Measurements from ENCODE around the gene WASF2.

- TF ChIP-seq EP300 (conservative IDR thresholded peaks at IDR 0.05; ENCODE audit: poor library complexity, severe bottlenecking), result no peak
- TF ChIP-seq TAF1 (IDR thresholded peaks at IDR 0.05; ENCODE audit: low read depth), result no peak
- no peak for TF ChIP-seq CTCF (IDR thresholded peaks at IDR 0.05; ENCODE audit: poor library complexity, severe bottlenecking)
- TF ChIP-seq, protein P1, sequence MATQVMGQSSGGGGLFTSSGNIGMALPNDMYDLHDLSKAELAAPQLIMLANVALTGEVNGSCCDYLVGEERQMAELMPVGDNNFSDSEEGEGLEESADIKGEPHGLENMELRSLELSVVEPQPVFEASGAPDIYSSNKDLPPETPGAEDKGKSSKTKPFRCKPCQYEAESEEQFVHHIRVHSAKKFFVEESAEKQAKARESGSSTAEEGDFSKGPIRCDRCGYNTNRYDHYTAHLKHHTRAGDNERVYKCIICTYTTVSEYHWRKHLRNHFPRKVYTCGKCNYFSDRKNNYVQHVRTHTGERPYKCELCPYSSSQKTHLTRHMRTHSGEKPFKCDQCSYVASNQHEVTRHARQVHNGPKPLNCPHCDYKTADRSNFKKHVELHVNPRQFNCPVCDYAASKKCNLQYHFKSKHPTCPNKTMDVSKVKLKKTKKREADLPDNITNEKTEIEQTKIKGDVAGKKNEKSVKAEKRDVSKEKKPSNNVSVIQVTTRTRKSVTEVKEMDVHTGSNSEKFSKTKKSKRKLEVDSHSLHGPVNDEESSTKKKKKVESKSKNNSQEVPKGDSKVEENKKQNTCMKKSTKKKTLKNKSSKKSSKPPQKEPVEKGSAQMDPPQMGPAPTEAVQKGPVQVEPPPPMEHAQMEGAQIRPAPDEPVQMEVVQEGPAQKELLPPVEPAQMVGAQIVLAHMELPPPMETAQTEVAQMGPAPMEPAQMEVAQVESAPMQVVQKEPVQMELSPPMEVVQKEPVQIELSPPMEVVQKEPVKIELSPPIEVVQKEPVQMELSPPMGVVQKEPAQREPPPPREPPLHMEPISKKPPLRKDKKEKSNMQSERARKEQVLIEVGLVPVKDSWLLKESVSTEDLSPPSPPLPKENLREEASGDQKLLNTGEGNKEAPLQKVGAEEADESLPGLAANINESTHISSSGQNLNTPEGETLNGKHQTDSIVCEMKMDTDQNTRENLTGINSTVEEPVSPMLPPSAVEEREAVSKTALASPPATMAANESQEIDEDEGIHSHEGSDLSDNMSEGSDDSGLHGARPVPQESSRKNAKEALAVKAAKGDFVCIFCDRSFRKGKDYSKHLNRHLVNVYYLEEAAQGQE (IDR thresholded peaks at IDR 0.05; ENCODE audit: borderline replicate concordance), result no peak
- TF ChIP-seq EZH2 (IDR thresholded peaks at IDR 0.05; ENCODE audit: borderline replicate concordance, insufficient read depth, low read length, poor library complexity, severe bottlenecking), result no peak
- no peak for TF ChIP-seq MXI1 (conservative IDR thresholded peaks at IDR 0.05; ENCODE audit: poor library complexity, severe bottlenecking)
Measured at GRCh38 chr1:27427816-27428315, 62.1 kb downstream of the WASF2 start.
